HG02884 (cell line): Measurements from ENCODE around the gene MAGI2.

Source experiments
- ATAC-seq: cut with Tn5 transposase; IDR thresholded peaks from one replicate; pipeline ENCODE4 v1.9.1; 2021; ENCODE audit warnings: mild to moderate bottlenecking, moderate library complexity; ENCODE audit not compliant: unreplicated experiment

MAGI2 gene

DNA sequence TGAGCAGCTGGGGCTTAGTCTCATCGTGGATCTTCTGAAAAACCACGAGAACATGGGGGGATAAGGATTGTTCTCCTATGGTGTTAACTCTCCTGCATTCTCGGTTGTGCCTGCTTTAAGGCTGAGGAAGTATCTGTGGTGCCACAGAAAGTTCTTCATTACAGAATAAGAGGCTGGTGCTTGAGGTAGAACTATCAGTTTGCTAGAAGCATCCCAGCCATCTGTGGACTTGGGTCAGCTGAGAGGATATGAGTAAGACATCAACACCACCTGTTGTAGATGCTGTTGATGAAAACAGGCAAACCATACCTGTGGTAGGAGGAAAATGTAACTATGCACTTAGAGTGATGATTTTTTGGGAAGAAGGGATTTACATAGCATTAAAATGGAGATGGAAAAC is 1238.3 kb downstream of the MAGI2 start:
- ATAC-seq, result no peak

DNA sequence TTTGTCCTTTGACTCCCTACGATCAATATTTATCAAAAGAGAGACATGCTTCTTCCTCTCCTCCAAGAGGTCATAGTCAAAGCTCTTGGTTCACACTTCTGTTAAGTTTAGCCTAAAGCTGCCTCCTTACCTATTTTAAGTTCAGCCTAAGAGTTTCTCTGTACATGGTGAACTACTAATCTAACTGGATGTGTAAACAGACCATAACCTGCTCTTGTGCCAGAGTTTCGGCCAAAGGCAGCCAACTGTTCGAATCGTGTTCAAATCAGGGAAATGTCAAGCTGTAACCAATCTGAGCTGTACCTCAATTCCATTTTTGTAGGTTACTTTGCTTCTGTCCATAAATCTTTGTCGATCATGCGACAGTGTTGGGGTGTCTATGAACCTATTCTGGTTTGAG is 1240.1 kb downstream of the MAGI2 start:
- no peak for ATAC-seq

DNA sequence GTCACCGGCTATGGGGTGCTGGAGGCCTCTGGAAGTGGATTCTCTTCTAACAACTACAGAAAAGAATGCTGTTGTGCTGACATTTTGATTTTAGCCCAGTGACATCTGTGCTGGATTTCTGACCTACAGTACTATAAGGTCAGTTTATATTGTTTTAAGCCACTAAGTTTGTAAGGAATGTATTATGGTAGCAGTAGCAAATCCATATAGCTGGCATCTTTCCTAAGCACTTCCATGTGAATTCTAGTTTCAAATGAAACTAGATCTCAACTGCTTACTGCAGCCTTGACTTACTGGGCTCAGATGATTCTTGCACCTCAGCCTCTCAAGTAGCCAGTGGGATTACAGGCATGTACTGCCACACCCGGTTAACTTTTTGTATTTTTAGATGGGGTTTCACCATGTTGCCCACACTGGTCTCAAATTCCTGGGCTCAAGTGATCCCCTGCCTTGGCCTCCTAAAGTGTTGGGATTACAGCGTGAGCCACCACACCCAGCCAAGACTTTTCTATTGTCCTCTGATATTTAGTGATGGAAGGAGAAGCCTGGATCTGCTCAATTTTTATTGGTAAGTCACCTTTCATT is 1240.9 kb downstream of the MAGI2 start:
- ATAC-seq, result no peak

DNA sequence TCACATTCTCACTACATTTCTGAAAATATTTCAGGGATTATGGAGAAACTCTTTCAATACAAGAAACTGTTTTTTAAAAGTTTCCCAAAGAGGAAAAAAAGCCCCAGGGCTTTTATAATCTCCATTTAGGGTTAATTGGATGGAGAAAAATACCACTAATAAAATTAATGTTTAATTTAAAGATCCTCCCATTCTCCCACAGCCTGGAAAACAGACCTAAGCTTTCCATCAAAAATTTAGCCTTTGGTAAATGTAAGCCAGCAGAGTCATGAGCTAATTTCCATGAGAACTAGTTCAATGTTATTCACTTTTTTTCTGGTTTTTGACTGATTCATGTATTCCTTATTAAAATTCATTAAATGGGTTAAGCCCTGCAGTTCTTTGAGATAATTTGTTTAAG is 1246.2 kb downstream of the MAGI2 start:
- no peak for ATAC-seq

DNA sequence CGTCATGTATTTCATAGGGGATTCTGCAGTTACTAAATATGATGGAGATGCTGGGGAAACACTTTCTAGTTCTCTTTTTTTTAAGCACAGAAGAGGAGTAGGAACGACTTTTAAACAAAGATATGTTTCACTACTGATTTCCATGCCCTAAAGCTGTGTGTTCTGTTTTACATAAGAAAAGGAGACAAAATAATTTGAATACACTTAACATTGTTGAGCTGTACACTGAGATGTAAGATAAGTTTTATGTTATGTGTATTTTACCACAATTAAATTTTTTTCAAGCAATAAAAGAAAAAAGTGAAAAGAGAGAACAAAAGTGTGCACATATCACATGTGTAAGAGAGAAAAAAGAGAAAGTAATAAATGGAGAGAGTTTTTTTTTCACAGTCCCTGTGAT is 1246.7 kb downstream of the MAGI2 start:
- ATAC-seq, result no peak

DNA sequence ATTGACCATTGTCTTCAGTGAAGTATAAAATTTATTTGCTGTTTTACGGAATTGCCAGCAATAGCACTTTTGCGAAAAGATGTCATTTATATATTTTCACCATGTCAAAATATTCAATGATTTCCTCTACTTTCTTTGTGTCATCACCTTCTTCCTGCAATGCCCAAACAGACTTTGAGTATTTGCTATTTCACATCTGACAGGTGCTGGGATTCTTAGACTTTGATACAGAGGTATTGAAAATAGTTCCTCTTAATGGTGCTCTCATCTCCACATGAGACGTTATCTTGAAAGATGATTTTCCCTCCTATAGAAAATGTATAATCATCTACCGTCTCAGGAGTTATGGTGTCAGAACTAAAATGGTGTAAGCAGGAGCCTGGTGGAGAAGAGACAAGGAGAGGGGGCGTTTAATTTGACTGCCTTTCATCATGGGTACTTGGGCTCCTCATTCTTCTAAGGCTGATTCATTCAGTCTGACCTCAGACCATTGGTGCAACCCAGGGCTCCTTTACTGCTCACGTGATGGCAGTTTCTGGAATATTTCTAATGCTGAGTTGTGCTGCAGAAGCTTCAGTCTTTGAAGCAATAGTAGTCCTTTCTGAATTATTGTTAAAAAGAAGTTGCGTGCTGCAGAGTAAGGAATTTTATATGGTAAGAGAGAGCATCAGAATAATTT is 1250.3 kb downstream of the MAGI2 start:
- no peak for ATAC-seq

DNA sequence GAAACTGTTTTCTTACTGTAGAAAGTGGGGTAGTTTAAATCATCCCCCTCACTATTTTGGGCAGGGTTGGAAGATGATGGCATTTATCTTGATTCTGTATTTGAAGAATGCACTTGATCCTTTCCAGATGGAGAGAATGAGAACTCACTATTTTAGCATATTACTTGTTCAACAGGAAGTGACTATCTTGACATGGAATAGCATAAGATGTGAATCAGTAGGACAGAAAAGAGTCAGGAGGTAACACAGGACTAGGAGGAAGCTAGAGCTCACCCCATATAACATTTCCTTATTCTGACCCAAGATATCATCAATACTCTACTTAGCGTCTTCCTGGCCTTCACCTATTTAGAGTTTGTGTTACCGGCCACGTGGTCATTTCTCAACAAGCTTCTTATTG is 1254.7 kb downstream of the MAGI2 start:
- ATAC-seq, result no peak

DNA sequence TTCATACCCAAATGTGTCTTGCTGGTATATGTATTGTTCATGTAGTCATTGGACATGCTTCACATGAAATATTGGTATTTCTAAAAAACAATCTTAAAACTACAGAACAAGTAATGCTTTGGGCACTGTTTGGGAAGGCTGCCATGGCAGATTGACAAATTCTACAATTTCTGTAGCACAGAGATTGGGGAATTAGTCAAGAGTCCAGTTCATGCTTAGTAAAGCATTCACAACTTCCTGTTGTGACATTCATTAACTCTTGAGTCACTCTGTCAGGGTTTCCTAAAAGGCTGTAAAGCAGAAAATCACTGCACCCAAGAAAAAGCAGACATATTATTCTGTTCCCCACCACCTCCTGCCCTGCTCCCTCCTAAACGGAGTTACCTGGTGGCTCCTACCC is 1256.0 kb downstream of the MAGI2 start:
- ATAC-seq, result no peak

DNA sequence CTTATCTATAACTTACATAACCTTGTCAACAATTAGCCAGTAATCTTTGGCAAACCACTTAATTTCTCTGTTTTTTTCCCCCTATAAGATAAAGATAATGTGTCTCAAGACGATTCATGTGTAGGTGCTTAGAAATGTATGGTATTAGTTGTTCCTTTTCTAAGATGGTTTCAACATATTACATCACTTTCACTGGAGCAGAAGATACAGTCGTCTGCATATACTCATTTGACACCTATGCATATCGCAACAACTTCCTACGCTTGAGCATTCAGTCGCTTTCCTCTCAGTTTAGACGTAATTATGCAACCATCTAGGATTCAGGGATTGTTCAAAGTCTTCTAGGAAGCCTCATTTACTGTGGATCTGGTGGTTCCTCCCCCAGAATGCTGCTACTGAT is 1258.2 kb downstream of the MAGI2 start:
- no peak for ATAC-seq

DNA sequence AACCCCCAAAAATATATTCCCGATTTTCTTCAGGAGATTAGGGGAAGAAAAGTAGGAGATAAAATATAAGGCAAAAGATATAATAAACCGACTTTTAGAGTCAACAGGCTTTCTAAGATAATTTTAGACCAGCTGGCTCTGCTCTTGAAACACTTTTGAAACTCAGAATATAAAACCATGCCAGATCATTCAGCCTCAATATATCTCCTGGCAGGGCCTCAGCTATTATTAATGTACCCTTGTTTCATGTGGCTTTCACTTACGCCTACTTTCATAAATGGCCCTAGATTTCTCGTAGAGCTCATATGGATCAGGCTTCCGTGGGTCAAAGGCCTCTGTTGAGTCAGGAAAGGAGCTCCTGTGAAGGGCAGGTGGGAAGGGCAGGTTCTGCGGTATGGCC is 1258.9 kb downstream of the MAGI2 start:
- no peak for ATAC-seq

DNA sequence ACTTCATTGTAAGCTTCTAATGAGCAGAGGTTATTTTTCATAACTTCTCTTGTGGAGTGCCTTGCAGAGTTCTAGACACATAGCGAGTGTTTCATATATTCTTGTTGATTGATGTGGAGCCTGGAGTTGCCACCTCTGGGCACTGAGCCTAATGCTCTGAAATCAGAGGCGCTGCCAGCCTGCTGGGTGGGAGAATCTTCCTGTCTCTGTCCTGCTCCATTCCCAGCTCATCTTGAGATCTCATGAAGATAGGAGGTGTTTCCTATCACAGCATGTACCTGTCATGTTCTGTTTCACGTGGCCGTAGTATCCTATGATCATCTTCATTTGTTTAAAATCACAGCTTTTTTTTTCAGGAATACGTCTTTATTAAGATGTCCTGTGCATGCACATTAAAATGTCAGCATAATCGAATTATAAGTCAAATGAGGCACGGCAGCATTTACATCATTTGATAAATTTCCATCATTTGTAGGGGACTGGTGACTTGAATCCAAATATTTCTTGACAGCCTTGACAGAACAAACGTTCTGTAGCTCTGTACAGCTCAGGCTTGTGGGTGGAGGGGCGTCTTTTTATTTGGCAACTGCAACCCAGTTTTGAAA is 1261.9 kb downstream of the MAGI2 start:
- no peak for ATAC-seq

DNA sequence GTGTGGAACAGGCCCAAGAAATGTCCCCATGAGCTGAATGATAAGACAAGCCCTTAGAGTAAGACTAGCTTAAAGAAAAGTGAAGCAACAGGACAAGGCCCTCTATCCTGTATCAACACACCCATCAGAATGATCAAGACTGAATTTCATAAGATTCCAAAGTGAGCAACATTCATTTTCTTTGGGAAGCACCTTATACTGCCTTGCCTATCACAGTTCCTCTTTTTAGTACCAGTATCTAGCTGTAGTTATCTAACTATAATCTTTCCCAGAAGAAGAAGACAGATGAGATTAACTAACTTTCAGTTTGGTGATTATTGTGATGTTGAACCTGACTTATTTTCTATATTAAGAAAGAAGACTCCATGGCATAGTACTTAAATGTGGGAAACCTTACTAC is 1263.7 kb downstream of the MAGI2 start:
- ATAC-seq, result no peak

DNA sequence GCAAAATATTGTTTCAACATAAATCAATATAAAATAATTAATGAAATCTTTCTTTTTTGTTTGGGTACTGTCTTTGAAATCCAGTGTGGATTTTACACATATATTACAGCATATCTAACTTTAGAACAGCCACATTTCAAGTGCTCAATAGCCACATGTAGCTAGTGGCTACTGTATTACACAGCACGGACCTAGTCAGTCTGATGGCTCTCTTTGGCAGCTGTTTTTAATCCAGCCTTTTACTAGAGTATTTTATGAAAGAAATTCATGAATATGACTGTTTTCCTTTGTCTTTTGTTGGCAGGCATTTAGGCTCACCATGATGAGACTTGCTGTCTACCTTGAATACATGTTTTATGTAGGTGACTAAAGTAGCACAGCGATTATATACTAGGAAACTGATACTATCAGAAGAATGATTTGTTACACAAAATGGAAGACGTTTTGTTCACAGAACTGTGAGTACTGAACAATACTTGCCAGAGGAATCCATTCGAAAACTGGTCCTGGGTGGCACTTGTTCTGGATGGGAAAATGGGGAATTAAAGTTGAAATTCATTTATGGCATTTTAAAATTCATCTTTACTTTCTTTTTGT is 1268.2 kb downstream of the MAGI2 start:
- ATAC-seq, result no peak

DNA sequence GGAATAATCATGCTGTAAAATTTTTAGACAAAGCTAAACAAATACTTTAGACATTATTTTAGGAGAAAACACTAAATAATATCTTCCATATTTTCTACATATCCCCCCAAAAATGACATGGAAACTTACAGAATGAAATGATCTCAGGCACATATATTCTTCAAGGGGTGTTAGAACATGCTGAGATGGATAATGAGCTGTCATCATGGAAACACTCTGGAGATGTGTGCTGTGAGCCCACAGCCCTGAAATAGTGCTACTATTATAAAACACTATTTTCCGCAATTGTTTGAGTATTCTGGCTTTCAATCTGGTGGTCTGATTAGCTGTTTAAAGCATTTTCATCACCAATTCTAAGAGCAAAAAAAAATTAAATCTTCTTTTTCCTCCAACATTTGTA is 1269.2 kb downstream of the MAGI2 start:
- ATAC-seq, result no peak

DNA sequence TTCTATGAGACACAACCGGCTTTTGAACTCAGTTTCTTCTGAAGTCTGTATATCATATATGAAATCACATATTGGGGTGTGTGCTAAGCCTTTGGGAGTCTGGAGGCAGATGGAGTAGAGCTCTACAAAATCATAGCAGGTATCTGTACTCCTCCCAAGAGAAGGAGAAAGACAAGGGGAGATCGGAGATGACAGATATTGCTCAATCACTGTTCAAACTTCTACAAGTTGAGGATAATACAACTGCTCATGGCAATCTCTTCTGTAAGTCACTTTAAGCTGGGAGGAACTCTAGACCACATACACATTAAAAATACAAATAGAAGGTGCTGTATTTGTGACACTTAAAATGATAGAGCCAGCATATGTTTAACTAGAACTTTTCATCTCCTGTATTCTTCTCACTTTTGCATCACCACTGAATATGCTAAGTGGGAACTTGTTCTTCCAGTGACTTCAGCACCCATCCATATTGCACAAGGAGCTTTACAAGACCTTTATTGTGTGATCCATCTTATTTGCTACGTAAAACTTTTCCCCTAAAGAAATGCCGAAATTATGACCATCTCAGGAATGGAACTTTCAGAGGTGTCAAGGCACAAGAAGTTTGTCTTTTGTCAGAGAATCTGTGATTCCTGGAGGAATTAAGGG is 1273.5 kb downstream of the MAGI2 start:
- no peak for ATAC-seq

DNA sequence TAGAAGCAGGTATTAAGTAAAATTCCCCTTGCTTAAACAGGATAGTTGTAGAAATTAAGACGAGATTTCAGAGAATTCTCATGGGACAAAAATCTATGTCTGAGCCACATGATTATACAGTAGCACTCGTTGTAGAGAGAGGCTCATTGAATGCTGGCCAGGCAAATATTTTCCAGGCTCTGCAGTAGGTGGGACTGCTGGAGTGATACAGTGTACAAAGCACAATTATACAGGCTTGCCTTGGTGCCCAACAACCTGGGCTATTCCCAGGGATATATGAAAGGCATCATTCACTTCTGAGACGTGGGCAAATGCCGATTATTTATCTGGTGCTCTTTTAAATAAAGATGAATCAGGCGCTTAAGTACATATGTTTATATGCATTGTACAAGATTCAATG is 1274.3 kb downstream of the MAGI2 start:
- ATAC-seq, result no peak

DNA sequence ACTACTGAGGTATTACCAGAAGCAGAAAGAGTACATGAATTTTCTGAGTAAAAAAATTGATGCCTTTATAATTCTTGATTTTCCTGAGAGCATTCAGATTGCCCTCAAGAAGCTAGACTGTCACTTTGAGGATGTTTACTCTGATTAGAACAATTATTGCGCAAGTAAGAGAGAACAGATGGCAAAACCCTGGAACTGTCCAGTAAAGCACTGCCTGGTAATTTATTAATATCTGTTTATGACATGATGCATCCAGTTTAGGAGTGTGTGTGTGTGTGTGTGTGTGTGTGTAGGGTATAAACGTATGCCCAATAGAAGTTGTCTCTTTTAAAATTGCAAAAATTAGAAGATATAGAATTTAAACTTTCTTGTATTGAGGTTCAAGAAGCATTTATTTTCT is 1275.1 kb downstream of the MAGI2 start:
- no peak for ATAC-seq

DNA sequence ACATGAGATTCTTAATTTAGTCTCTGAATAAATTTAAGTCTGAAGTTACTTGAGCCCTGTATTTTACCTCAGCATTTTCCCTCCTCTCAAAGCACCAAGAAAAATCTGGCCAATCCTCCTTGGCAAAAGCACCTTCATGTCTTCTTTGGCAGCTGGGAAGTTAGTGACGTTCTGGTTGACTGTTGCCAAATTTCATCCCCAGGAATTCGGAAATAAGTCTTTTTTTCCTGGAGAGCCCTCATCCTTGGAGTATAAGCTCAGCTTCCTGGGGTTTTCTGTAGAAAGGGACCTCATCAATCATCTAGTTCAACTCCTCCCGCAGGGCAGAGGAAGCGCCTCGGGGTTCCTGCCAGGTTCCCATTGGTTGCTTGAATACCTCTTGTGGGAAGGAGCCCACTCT is 1277.3 kb downstream of the MAGI2 start:
- no peak for ATAC-seq

DNA sequence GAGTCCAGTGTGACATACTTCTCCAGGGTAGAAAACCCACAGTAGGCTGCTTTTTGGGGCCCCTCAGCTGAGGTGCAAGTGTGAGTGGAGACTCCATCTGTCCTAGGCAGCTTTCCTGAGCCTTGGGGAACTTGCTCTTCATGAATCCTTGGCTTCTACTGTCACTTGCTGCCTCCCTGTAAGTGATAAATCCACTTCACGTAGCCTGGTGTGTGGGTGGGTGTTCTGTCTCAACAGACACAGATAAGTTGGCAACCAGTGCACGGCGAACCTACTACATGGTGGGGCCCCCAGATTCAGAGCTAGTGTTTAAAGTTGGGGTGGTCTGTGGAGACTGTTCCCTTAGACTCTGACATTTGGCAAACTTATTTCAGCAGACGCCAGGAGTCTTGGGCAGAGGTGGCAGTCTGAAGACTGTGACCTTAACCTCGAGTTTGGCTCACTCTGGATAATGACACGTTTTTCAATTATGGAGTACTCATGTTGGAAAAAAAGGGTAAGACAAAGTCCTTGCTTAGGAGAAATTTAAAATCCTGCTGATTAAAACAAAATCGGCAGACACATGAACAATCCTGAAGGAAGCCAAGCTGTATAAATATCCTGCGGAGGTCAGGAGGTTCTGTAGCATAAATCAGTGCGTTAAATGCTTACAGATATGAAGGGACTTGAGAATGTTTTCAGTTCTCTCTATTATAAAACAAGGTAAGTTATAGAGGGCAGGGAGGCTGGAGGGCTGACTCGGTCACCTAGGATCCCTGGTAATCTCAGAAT is 1278.0 kb downstream of the MAGI2 start:
- no peak for ATAC-seq

DNA sequence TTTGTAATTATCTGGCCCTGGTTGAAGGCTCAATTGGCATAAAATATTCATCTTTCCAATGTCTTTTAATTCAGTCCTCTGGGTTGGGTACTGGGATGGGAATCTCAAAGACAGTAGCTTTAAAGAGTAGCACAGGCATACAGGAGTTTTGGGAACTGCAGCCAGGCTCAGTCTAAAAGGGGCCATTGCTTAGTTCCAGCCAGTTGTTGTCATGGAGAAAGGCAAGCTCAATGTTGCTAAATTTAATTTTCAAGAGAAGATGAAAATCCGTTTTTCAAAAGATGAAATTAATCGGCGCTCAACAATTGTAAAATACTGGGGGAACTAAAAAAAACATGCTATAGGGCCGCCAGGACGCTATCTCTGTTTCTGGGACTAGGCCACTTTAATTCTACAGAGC is 1279.8 kb downstream of the MAGI2 start:
- no peak for ATAC-seq

DNA sequence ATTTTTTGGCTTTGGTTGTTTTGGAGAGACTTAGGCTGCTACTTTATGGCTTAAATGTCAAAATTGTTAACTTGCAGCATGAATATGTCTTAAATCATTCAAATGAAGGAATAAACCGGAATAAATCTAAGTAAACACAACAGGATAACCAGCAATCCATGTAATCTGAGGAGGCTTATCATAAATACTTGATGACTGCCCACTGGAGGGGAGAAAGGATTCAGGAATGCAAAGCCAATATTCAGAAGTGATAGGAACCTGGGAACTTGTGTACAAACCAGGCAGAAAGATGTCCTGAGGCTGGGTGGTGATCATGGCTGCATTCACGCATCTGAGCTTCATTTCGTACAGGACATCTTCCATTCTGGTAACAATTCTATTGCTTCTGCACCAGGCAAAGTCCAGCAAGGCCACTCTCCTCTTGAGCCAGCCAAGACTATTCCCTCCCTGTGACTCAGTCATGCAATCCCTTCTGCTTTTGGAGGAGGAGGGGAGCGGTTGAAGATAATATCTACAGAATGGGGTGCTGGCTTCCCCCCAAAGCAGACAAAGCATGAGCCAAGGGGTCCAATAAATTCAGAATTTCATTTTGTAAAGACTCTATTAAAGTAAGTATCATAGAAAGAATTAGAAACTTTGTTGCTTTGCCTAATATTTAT is 1280.4 kb downstream of the MAGI2 start:
- ATAC-seq, result no peak
